DMS79 treated with DMSO at 0.1 percent for 48 hours (cell line): ENCODE measurements around the gene MAD1L1.

Experiments
- DNase-seq: peaks from one replicate; lab custom pipeline; 2025; lab: John Stamatoyannopoulos, UW

The MAD1L1 gene

DNA sequence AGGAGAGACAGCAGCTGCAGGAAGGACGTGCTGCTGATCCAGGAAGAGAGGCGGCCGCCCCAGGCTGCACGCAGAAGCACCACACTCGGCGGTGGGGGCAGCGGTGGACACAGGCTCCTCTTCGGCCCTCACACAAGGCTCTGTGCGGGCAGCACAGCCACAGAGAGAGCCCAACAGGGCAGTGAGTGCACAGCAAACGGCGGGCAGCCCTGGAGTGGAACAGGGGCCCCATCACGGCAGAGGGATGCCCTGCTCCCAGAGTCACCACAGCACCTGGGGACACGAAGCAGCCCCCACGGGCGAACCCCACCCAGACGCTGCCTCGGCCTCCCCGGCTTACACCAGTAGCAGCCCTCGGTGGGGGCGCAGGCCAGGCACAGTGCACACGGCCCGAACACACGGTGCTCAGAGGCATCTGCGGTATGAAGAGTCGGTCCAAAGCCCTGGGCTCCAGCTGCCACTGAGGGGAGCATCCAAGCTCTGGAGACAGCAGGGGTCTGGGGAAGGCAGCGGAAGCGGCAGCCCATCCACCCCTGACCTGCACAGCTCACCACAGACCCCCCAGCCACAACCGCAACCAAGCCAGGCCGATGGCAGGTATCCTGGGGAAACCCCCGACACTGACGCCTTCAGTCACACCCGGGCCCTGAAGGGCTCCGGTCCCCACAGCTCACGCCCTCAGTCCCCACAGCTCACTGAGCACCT lies 26.1 kb upstream of the MAD1L1 start:
- no peak for DNase-seq

DNA sequence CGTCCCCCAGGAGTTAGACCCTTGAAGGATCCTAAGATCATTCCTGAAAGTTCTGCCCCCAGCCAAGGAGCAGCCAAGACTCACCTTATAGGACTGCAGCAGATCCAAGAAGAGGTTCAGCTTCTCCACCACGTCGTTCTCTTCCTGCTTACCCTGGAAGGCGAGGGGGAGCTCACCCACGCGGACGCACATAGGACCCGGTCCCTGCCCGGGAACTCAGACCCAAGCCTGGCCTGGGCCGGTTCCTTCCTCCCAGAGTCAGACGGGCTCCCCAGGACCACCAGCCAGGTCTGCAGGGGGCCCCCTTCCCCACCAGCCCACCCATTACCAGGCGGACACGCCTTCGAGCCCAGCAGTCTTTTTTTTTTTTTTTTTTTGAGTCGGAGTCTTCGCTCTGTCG lies 24.9 kb upstream of the MAD1L1 start:
- DNase-seq = no peak

DNA sequence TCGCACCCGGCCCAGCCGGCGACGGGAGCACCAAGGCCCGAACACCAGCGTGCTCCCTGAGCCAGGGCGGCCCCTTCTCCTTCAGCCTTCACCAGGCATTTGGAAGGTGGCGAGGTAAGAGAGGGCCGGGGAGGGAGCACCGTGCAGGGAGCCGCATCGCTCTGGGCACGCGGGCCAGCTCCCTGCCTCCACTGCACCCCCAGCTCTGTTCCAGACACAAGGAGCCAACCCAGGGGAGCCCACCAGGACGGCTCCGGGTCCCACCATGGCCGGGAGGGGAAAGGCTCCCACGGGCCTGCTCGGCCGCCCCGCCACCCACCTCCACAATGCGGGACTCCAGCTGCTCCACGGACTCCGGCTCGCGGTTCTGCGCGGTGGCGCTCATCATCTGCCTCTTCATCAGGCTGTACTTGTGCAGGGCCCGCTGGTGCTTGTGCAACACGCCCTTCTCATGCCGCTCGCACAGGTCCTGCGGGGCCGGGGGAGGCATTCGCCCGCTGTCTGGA lies 24.4 kb upstream of the MAD1L1 start:
- no peak for DNase-seq

GRCh38 chr7:2256306-2257045 lies 23.7 kb upstream of the MAD1L1 start:
- DNase-seq = no peak

DNA sequence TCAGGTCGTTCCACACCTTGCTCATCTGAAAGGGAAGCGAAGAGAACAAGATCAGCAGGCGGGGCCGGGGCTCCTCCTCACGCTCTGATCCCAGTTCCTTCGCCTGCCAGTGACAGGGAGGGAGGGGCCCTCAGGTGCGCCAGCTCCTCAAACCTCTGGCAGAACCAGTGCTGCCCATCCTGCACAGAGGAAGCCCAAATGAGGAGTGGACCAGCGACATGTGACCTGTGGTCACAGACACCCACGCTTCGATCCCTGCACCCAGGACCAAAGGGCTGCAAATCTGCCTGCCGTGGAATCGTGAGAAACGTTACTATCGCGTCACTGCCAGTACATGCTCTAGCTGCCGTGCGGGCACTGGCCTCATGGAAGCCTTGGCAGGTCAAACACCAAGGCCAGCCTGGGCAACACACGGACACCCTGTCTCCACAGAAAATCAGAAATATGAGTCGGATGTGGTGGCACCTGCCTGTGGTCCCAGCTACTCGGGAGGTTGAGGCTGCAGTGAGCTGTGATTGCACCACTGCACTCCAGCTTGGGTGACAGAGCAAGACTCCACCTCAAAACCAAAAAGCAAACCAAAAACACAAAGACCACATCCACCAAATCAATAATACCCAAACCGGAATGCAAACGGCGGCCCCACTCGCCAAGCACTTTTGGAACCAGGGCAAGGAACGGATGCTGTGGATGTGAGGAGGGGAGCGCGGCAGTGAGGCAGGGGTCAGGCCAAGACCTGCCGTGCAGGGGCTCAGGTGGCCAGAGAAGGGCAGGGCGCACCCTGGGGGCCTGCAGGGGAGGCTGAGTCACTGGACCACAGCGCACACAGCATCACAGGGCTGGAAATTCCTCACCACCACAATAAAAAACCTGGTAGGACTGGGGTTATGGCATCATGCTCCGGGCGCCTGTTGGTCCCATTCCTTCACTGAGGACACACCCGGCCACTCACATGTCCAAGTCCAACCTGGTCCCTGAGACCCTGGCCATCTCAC lies 22.7 kb upstream of the MAD1L1 start:
- no peak for DNase-seq

DNA sequence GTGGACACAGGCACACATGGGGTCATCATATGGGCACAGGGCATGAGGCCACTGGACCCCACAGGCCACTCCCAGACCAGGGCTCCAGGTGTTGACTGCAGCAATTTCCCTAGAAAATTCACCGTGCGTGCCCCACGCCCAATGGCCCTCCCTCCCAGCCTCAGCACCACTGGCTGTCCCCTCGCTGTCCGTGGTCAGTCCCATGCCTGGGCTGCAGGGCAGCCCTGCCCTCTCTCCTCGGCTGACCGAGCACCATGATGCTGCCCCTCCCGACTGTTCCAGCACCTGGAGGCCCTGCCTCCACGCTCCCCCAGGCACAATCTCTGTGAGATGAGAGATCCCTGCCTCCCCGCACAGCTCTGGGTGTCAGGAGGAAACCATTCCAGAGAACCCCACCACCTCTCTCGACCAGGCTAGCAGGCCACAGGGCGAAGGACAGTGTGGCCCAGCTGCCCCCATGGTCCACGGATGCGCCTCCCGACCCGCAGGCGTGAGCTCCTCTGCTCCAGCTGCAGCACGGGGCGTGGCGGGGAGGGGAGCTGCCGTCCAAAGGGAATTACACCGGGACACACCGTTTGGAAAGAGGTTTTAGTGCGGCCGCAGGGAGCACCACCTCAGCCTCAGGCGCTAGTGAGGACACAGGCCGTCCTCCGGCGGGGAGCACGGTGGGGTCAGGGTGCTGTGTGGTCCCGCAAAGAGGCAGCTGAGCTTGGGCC lies 21.8 kb upstream of the MAD1L1 start:
- no peak for DNase-seq

- DNase-seq = no peak
Measured at GRCh38 chr7:2253525-2254244, 20.9 kb upstream of the MAD1L1 start.

DNA sequence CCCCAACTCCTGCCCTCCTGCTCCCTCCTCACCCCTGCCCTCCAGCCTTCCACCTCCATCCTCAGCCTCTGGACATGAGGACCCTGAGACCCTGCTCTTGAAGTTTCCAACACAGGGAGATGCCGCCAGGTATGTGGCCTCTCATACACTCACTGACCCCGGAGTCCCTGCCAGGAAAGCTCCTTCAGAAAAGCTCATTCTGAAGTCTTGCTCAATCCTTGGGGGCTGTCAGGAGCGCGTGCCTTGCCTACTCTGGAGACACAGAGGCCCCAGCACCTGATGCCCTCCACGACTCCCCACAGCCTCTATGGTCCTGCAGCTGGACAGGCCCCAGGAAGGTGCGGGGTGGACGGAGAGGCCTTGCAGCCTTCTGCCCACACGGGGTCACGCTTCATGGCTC lies 20.3 kb upstream of the MAD1L1 start:
- DNase-seq = no peak

GRCh38 chr7:2251841-2252771 lies 19.4 kb upstream of the MAD1L1 start:
- DNase-seq = no peak

GRCh38 chr7:2251381-2251780 lies 18.6 kb upstream of the MAD1L1 start:
- no peak for DNase-seq

DNA sequence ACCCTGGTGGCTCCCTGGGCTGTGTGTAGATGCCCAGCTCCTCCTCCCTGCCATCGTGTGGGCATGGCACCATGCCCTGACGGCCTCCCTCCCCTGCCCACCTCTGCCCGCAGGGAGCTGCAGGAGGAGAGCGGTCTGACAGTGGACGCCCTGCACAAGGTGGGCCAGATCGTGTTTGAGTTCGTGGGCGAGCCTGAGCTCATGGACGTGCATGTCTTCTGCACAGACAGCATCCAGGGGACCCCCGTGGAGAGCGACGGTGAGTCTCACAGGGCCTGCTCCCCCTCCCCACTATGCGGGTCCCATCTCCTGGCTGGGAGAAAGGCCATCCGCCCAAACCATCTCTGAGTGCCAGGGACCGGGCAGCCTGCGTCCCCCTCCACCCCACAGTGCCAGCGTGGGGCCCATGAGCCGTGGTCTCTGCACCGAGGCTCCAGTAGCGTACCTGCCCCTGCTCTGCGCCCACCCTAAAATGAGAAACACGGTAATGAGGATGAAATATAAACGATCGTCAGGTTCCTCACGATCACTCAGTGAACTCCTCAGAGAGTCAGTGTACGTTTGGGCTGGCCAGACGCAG lies 17.1 kb upstream of the MAD1L1 start:
- no peak for DNase-seq

DNA sequence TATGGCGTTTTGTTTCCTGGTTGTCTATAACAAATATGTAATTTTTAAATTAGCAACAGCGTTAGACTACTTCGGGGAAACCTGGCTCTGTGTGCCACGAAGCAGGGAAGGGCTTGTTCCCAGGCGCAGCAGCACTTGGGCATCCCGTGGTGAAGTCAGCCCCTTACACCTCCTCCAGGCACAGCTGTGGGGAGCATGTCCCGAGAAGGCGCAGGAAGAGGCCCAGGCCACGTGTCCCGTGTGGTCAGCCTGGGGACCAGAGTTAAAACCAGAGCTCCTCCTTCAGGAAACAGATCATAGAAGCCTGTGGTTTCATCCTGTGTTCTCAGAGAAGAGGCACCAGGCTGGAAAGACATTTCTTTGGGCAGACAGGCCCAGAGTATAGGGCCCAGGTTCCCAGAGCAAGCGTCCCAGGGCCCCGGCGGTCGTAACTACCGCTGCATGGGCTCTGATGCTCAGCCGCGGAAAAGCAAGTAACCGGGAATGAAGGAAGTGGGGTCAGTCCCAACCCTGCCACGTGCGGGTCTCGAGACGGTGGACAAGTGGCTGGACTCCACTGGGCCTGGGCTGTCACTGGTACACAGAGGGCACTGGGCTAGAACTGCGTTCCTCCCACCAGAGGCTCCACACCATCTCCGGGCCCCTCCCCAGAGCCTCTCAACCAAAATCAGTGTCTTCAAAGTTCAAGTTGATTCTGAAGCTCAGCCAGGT lies 16.4 kb upstream of the MAD1L1 start:
- DNase-seq = no peak

DNA sequence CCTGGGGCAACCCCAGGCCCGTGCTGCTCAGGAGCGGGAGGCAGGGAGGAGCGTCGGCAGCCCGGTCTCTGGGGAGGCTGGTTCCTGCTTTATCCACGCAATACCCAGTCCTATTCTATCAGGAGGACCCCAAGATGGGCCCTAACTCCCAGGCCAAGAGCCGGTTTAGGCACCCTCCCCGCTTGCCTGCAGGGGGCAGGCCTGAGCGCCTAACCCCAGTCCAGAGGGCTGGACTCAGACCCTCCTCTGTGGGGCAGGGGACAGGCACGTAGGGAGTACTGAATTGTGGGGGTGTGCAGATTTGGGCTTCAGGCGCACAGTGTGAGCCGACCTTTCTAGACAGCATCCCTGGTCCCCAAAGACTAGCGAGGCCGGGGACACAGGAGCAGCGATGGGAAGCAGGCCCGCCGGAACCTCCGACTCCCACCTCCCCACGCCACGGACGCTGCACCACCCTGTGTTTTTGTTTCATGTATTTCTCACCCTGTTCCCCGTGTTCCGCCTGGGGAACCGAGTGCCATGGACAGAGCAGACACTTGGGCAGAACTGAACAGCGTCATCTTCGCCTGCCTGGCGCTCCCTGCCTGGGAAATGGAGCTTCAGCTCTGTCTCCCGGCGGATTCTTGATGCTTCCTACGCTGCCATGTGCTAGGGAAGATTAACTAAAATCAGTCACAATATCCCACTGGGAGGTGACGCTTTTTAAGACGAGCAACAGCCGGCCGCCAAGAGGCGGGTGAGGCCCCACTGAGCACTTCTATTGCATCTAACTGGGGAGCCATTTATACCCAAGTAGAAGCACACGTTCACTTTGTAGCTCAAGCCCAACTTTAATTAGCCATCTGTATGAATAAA lies 14.6 kb upstream of the MAD1L1 start:
- DNase-seq = no peak

DNA sequence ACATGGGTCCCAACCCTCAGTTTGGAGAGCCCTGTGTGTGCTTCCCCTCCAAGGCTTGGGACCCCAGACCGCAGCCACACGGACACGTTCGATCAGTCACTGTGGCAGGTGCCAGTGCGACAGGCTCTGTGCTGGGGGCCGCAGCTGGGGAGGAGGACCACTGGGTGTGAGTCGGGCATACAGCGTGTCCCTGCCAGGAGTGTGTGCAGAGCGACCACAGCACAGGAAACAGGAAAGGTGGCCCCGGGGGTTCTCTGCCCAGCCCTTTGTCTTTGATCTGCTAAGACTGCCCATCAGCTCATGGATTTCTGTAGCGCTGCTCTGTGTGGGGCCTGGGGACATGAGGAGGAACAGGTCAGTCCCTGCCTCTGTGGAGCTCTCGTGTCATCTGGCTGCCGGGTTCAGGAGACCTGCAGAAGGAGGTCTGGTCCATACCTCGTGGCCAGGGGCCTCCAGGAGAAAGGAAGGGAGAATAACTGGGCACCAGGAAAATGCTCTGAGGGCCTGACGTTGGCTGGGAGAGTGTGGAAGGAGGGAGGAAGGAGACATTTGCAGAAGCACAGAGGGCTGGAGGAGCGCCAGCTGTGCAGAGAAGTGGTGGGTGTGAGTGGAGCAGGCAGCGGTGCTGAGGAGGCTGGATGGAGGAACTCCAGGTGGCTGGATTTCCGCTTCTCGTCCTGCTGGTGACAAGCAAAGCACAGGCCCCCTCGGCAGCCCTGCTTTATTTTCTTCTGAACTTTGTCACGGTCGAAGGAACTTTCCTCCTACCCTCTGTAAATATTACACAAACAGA lies 13.3 kb upstream of the MAD1L1 start:
- peak; percentile 20 for DNase-seq

DNA sequence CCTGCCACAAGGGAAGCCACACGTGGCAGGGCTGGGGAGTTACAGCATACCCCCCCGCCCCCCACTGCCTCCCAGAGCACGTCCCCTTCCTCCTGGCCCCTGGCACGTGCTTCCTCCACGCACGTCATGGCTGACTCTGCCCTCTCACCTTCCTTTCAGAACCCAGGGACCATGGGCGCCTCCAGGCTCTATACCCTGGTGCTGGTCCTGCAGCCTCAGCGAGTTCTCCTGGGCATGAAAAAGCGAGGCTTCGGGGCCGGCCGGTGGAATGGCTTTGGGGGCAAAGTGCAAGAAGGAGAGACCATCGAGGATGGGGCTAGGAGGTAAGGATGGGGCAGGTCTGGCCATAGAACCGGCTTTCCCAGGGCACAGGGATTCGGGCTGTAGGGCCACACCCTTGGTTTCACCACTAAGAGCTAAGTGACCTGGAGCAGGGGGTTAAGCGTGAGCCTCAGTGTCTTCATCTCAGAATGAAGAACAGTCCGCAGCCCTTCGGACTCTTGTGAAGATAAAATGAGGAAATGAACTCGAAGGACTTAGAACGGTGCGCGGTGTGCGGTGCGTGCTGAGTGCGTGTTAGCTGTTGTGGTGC lies 11.8 kb upstream of the MAD1L1 start:
- no peak for DNase-seq

GRCh38 chr7:2243458-2243857 lies 10.7 kb upstream of the MAD1L1 start:
- DNase-seq = no peak
